ENCODE results near the gene SMIM31.

The SMIM31 gene

DNA sequence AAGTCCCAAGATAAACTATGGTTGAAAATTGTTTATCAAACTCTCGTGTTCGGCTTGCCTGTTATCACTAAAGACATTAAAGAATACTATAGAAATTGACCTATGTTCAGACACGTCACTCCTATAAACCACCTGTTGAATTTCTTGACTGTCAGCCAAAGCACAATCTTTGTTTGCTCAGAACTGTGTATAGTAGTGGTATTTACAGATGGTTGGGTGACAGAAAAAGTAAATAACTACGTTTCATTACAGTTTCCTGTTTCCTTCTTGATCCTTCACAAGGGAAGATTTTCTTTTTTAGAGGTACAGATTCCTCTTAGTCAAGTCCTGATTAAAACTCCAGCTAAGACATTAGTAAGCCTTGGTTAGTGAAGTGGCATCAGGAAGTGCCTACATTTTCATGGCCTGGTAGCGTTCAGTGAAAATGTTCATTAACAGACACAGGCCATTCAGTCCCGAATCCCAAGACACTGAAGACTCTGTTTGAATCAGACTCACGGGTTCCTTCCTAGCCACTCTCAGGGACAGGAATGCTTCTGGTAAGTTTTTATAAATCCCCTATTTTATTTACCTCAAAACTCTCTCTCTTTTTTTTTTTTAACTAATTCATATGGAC is at the start of gene SMIM31:
Gene SMIM31 (plus strand): TSS at position 259 of the 616 bp plus-strand sequence. CDS start 16,313 bp downstream, outside the sequence.
- peak; percentile 14 for DNase-seq

GRCh38 chr4:164706675-164707074 is 47.3 kb upstream of the SMIM31 start:
- no peak for DNase-seq

GRCh38 chr4:164716901-164717300 is 37.0 kb upstream of the SMIM31 start:
- DNase-seq = no peak

GRCh38 chr4:164718827-164719226 is 35.1 kb upstream of the SMIM31 start:
- DNase-seq = no peak

GRCh38 chr4:164725066-164725465 is 28.9 kb upstream of the SMIM31 start:
- DNase-seq = no peak

GRCh38 chr4:164730705-164731393 is 23.1 kb upstream of the SMIM31 start:
- no peak for DNase-seq

DNA sequence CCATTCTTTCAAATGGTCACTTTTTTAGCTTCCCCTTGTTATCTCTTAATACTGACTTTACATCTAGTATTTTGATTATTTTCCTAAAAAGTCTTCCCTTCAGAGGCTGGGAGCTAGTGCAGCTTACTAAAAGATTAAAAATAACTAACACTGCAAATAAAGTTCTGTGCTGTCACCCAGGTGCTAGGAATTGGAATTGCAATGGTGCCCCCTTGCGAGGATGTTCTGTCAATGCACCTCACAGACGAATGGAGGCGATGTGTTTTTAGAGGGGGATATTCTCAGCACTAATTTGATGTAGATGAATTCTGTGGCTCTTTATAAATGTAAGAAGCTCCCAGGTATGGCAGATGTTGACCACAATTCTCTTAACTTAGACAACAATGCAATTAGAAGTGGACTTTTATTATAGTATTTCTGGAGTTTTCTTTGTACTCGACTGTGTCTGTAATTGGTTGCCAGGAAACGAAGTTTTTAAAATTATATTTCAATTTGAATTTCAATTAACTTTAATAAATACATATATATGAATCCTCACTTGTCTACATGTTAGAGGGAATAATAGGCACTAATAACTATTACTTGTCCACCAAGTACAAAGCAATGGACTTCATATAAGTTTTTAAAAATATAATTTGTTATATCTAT is 22.0 kb upstream of the SMIM31 start:
- DNase-seq = peak; percentile 16

- DNase-seq = no peak
Measured at GRCh38 chr4:164734484-164734883, 19.4 kb upstream of the SMIM31 start.

- peak; percentile 4 for DNase-seq
Measured at GRCh38 chr4:164748375-164748774, 5.6 kb upstream of the SMIM31 start.

- DNase-seq = no peak
Measured at GRCh38 chr4:164755432-164755831, 1.5 kb downstream of the SMIM31 start.

GRCh38 chr4:164756686-164757085 is 2.8 kb downstream of the SMIM31 start:
- no peak for DNase-seq

DNA sequence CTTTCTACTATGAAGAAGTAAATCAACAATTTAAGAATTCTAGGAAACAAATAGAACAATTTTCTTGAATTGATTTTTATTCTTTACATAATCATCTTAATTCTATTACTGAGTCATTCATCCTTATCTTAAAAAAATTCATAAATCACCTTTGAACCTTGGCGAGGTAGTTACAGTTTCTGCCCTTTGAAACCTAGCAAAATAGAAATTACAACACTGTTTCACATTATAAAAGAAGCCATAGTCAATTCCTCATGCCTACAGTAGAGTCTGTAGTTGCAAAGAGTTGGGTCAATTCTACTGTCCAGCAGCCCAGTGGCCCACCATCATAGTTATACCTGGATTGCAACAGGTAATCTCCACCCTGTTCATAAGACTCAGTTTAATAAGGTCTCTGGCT is 7.3 kb downstream of the SMIM31 start:
- DNase-seq = no peak

GRCh38 chr4:164761746-164762275 is 7.9 kb downstream of the SMIM31 start:
- no peak for DNase-seq

DNA sequence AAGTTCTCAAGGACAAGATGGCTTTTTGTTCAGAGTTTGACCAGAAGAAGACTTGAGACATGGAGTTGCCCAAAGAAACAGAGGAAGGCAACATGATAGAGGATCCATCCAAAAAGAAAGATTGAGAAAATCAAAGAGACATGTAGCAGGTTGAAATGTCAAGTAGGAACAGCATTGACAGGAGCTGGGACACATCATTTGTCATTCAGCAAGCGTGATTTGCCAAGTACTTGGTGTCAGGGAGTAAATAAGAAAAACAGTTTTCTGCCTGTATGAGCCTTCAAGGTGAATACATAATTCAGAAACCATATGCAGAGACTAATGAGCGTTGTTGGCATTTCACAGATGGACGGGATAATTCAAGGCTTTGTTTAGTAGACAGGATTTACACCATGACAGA is 11.2 kb downstream of the SMIM31 start:
- DNase-seq = no peak

GRCh38 chr4:164765833-164766232 is 11.9 kb downstream of the SMIM31 start:
- DNase-seq = no peak

- DNase-seq = no peak
Measured at GRCh38 chr4:164768516-164768915, 14.6 kb downstream of the SMIM31 start.

- DNase-seq = no peak
Measured at GRCh38 chr4:164770010-164770724, 16.2 kb downstream of the SMIM31 start.

DNA sequence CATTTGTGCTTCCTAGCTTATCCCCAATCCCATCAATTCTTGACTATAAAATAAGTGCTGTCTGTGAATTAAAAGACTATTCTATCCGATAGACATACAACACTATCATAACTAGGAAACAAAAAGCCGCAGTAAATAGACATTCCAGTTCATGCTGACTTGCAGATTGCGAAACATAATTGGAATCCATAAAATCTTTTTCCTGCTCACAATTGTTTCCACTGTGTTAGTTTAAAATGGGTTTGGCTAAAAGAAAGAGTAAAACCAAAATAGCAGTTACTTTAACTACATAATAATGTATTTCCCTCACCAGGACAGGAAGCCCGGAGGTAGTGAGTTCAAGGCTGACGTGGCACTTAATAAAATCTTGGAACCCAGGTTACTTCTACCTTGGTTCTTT is 17.2 kb downstream of the SMIM31 start:
- no peak for DNase-seq

- no peak for DNase-seq
Measured at GRCh38 chr4:164772076-164772475, 18.1 kb downstream of the SMIM31 start.

DNA sequence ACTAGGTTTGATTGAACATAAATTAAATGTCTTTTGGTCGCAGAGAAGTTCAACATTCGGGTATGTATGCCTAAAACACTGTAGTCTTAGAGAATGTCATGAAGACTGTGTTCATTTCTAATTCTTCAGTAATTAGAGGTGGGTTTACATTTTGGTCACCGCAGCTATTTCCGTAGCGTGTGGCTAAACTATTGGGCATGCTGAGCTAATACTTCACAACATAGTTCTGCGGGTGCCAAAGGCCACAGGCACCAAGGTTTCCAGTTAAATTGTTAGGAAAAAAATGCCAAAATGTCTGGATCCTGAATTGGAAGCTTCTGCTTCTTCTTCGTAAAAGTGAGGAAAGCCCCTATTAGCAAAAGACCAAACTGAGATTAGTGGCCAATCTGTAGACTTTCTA is 25.1 kb downstream of the SMIM31 start:
- DNase-seq = no peak

DNA sequence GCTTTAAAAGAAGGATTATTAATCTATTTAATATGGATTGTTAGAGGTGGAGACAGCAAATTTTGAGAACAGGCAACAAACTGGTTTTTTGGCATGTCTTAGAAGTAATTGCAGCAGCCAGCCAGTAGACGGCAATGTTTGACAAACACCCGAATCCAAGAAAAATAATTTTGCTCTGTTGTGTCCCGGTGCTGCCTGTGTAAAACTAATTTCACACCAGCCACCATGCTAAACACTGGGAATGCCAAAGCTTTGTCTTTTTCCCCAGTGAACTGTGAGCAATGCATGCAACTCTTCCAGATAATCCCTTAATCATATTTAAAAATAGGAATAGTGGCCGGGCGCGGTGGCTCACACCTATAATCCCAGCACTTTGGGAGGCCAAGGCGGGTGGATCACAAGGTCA is 25.9 kb downstream of the SMIM31 start:
- peak; percentile 46 for DNase-seq

- DNase-seq = no peak
Measured at GRCh38 chr4:164780839-164781238, 26.9 kb downstream of the SMIM31 start.

DNA sequence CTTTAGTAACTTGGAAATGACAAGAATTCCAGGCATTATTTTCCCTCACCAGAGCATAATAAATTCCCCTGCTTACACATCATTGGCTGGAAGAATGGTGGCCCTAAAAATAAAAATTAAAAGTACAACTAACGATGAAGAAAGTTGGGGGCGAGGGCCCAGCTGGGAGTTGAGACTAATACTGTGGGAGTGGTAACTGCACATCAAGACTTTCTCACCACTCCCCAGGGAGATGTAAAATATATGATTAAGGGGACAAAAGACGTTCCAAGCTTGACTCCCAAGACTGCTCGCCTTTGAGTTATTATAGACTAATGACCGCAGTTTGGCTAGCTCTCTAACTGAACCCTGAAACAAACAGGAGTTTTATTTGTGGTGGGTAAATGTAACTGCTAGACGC is 30.0 kb downstream of the SMIM31 start:
- peak; percentile 2 for DNase-seq
